T follicular helper cell (primary cell): Measurements from ENCODE around the gene ASB12.
"Not testable (repeated sequence)": the region's sequence is repeated elsewhere in the genome, so short reads cannot be mapped to it uniquely, and the experiment has no call there.

ENCODE experiments used
- DNase-seq: peaks from one replicate; pipeline ENCODE4 v3.0.0-alpha.2; 2020; ENCODE audit warnings: low read depth
- total RNA-seq, 2 experiments: gene quantifications; one replicate each; lab custom pipeline; 2026; lab: John Stamatoyannopoulos, UW

ASB12 gene, protein sequence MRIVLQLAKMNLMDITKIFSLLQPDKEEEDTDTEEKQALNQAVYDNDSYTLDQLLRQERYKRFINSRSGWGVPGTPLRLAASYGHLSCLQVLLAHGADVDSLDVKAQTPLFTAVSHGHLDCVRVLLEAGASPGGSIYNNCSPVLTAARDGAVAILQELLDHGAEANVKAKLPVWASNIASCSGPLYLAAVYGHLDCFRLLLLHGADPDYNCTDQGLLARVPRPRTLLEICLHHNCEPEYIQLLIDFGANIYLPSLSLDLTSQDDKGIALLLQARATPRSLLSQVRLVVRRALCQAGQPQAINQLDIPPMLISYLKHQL
- total RNA-seq, result 0 to 0.06 reads per million in 2 experiments

DNA sequence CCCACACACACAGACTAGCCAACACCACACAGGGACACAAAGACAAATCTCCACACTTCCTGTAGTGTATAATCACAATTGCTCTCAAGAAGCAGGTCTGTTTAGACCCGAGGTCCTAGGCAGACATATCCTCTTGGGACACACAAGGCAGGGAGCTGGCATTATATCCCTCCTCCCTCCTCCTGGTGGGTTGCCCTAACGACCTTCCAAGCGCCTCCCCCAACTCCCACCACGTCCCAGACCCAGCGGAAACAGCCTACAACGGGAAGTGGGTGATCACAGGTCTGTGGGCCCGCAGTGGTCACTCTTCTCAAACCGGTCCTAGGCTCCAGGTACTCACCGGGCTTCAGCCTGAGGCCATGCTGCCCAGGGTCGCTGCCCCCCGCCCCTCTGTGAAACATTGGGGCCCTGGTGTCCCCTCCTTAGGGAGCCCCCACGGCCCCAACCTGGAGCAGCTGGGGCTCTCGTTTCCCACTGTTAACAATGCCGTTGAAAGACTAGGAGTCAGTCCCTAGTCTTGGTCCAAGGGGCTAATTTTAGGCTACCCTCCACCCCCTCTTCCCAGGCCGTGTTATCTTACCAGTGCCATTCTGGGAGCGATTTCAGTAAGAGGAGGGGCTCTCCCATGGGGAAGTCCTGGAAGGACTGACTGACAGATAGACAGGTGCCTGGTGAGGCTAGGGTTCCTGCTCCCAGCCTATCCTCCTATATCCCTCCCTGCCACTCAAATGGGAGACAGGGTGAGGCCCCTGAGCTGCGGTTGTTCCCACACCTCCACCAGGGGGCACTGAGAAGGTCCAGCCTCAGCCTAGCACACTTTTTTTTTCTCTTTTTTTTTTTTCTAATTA lies at the start of gene ASB12:
ASB12 (minus strand) TSS at position 485 of the 848 bp plus-strand sequence. CDS start 4,957 bp downstream, outside the sequence.
- DNase-seq, result no peak

DNA sequence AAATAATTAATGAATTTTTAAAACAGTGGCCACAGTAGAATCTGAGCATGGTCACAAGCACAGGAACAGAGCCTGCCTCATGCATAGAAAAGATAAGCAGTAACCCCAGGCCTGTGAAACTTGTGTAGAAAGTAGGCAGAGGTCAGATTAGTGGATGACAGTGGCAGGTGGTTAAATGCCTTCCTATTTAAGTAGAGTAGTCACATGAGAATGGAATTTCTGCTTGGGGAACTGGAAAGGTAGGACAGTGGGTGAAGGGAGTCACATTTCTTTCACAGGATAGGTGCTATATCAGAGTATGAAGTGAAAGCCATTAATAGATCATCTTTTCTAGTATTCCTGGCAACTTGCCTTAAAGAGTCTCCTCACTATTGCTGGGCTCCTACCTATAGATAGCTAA lies 34.9 kb upstream of the ASB12 start:
- no peak for DNase-seq

DNA sequence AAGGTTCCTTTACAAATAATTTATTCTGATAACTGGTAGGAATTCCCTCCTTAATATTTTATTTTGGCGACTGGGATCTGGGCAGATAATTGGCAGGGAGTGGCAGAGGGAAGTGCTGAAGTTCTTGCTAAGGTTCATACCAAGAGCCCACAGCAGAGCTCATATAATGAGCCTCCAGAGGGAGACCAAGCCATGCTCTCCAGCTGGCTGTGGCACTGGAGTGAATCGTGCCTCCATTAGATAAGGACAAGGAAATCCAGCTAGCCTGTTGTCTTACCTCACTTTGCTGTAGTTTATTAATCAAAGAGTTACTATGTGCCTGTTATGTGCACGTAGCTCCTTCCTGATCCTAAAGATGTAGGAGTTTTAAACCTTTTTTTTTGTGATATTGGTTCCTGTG lies 1.3 kb downstream of the ASB12 start:
- DNase-seq, result no peak

DNA sequence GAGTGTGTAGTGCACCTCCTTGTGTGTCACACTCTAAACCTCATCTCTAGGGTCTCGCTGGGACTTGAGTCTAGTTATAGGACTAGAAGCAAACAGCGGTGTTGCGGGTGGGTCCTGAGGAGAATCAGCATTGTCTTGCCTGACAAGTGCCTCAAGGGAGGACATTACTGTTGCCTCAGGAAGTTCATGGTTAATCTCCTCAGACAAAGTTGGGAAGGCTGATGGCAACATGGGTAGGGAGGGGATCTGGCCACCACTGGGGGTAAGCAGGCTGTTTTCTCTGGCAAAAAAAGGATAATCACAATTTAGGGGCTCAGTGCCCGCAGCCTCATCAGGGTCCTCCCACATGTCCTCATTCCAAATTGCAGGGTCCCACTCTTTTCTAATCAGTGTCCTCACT lies 12.4 kb downstream of the ASB12 start:
- no peak for DNase-seq

DNA sequence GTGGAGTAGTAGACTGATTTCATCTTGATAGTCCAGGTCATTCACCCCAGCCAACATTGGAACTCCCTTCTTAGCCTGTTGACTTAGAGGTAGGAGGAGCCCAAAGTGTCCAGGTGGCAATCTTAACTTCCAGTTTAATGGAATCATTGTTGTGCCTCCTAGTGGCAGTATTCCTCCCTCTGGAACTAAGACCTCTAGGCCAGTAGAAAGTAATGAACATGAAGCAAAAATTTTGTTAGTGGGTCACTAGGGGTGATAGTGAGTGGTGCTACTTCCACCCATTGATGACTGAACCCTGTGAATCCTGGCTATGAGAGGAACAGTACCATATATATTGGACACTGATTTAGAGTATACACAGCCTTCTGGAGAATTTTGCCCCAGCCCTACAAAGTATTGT lies 16.4 kb downstream of the ASB12 start:
- not testable (repeated sequence) for DNase-seq

DNA sequence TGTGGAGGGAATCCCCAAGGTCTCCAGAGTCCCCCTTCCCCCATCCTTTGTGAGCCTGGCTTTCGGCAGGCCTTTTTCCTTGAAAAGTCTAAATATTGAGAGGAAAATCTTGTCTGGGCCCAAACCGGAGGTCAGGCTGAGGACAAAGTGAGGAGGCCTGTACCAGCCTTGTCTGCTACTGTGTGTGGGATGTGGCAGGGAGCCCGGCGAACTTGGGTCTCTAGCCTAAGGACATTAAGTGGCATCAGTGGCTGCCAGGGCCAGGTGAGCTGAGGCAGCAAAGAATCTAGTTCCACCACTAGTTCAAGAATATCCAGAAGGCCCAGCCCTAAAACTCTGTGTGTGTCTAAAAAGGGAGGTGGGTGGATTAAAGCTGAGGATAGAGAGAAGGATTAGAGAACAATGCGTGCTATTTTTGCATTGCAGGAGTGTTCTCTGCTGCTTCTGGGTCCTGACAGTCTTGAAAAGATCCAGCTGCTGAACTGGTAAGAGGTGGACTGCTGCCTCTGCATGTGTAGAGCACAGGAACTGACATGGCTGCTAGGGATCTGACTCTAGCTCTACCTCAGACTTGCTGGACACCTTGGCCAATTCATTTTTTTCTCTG lies 23.7 kb downstream of the ASB12 start:
- DNase-seq, result no peak

DNA sequence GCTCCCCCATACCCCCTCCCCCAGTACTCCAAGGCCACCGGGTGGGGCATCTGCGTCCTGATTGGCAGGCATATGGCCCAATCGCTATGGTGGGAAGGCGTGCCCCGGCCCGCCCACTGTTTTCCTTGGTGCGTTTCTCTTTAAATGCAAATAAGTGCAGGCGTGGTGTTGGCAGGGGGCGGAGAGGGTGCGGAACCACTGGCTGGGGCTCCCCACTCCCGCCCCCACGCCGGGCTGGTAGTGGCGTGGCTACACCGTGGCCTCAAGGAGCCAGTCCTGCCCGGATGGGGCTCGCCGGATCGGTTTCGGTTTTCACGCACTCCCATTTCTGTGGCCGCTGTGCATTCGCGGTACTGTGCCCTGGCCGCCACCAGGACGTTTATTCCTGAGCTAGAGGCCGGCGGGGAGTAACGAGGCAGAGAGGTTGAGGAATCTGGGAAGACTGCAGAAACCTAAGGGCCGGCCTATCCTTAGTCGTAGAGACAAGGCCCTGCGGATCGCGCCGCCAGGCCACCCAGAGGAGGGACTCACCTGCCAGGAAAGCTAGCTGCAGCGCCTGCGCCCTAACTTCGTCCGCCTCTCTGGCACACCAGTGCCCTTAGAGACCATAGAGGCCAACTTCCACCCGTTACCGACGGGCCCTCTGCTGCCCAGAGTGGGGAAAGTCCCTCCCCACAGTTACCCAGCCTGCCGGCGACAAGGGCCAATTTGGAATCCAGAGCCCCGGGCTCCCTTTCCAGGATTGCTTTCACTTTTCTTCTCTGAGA lies 24.5 kb downstream of the ASB12 start:
- peak; percentile 79 for DNase-seq

DNA sequence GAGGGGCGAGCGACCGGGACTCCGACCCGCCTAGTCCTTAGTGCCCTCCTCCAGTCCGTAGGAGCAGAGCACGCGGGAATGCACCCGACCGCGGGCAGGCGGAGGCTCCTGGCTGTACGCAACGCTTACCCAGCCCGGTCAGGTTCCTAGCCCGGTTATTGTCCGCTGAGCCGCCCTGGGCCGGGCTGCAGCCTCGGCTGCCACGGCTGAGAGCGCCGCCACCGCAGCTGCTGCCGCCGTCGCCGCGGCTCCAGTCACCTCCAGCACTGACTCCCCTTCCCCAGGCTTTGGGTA lies 25.0 kb downstream of the ASB12 start, which contains the start of gene AMER1:
AMER1 (minus strand) TSS at position 268 of the 294 bp plus-strand sequence. CDS start 12,422 bp downstream, outside the sequence.
- DNase-seq, result no peak

DNA sequence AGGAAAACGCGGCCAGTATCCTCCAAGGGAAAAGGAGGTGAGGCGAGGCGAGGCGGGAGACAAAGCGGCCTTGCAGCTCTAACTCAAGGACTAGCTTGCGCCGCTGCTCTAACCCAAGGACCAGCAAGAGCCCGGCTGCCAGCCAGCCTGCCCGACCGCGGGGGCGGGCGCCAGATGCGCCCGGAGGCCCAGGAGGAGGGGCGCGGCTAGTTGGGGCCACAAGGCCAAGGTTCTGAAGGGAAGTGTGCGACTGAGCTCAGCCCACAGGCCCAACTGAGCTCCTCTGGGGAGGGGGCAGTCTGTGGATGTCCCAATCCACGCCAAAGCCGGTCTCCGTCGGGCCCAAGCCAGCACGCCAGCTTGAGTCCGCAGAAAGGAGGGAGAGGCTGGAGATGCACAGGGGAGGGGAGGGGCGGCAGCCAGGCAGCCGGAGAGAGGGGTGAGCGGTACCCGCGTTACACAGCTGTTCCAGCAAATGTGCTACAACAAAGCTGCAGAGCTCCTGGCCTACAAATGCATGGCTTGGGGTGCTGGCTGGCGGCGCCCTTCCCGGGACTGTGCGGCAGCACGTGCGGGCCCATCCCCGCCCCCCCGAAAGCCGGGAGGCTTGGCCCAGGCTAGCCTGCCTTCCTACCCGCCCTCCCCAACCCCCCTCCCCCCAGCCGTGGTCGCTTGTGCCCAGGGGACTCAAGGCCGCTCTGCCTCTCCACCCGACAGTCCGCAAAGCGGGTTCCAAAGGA lies 25.5 kb downstream of the ASB12 start:
- DNase-seq, result no peak

DNA sequence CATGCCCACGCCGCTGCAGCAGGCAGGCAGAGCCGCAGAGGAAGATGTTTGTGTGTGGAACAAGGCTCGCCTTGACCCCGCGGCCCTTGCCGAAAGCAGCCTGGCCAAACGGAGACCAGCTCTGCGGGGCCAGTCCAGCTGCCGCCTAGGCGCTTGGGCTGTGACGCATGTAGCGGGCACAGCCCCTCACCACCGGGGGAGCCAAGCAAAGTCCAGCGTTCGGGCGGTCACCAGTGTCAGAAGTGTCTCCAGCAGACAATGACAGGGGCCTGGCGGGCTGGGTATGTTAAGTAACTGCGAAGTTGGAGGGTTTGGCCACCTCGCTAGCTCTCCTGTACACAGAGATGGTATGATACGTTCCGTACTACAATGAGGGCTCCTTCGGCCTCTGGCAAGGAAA lies 26.2 kb downstream of the ASB12 start:
- DNase-seq, result no peak

DNA sequence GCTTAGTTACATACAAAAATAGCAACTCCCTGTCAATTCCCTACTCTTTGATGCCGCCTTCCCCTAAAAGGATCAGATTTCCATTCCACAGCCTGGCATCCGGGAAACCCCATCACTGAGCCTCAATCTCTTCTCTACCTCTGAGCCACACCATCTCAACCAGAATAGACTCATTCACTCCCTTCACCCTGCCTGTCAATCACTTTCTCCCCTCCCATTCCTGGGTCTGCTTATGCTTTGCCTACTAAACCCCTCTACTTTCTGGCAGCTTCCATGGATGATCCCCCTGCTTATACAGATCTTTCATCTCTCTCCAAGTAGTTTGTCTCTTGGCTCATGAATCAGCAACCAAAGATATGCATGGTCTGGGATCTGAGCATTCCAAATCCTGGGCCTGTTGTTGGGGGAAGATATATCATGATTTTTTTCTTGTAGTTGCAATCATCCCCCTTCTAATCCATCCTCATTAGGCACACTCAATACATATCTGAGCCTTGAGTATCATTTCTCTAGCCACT lies 27.5 kb downstream of the ASB12 start:
- DNase-seq, result no peak

DNA sequence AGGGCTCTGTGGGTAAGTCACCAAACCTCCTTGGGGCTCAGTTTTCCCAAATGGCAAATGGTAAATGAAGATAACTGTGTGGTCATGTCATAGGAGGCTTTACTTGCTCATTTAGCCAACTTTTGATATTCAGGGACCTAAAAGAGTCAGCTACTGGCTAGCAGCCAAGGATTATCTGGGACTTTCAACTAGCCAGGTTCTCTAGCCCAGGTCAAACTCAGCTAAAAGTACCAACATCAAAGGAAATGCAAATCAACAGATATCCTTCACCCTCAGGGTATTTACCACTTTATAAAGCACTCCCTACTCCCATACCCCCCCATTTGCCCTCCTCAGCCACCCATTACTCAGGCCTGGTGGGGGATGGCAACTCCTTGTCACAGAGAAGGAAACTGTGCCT lies 32.4 kb downstream of the ASB12 start:
- DNase-seq, result no peak

DNA sequence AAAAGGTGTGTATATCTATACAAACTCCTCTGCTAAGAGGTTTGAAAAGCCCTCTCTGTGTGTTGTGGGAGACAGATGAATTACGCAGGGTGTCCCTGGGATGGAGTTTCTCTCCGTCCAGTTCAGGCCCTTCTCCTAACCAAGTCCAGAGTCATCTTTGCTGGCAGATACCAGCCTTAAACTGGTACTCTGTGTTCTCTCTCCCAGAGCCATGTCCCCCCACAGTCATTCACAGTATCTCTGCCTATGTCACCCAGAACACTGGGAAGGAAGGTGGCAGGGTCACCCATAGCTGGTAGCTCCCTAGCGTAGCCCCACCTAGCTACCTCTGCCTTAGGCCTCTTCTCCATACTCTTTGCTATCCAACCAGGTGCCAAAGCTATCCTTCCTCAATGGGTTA lies 33.8 kb downstream of the ASB12 start:
- DNase-seq, result no peak

DNA sequence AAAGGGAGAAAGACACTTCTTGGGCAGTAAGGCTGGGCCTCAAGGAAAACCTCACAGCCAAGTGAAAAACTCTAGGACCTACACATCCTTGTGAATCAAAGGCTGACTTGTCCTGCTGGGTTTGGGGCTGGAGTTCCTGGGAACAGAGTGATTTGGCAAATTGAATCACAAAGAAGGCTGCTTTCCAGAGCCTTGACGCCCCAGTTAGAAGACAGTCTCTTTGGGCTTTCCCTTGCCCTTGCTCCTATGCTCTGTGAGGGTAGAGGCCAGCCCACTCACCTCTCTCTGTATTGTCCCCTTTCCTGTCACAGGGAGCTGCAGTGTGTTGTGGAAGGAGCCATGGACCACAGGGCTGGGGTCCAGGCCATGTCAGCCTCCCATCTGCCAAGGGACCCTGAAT lies 34.5 kb downstream of the ASB12 start:
- DNase-seq, result no peak

DNA sequence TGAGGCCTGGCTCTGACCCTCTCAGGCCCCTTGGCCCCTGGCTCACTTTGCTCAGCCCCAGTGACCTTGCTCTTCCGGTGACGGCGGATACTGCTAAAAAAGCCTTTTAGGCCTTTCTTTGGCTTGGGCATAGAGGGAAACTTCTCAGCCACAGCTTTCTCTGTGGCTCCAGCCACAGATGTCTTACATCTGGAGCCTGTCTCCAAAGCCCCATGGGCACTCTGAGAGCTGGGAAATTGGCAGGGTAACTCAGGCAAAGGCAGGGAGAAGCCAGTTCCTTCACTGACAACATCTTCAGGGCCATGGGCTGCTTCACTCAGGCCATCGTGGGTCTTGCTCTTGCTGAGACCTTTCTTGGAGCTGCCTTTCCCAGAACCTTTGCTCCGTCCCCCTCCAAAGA lies 37.7 kb downstream of the ASB12 start:
- DNase-seq, result no peak

DNA sequence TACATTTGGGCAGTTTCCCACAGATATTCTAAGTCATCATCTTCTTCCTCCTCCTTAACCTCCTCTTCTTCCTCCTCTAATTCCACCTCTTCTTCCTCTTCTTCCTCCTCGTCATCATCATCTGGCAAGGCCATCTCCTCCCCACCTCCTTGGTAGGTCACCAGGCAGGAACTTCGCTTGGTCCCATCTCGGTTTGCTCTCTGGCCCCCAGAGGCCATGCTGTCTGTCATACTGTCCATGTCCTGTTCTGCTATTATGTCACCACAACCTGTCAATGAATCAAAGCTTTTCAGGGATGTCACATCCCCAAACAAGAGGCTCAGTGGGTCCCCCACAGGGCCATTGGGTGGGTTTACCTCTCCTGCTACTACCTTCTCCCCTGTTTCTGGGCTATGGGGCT lies 38.4 kb downstream of the ASB12 start:
- no peak for DNase-seq

DNA sequence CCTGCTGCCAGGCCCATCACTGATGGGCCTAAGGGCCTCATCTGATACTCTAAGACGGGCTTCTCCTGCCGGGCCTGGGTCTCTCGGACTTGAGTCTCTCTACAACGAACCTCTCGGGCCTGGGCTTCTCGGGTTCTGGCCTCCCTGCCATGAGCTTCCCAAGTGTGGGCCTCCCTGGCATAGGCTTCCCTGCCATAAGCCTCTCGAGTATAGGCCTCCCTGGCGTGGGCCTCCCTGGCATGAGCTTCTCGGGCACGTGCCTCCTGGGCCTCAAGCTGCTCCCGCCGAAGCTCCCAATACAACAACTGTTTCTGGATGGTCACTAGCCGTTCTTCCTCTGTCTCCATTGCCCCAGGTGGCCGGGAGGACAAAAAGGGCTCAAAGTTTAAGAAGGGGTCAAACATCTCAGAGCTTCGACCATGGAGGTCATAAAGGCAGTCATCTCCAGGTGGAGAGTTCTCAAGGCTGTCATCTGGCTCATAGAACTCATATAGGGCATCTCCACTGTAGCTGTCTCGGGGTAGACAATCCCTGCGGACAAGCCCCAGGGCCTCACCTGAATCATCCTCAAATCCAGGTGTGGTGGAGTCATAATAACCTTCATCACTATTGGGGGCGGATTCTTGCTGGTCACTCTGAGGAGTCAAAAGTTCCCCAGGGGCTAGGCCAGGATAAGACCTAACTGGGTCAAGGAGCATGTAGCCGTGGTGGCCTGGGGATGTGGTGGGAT lies 39.0 kb downstream of the ASB12 start:
- no peak for DNase-seq

DNA sequence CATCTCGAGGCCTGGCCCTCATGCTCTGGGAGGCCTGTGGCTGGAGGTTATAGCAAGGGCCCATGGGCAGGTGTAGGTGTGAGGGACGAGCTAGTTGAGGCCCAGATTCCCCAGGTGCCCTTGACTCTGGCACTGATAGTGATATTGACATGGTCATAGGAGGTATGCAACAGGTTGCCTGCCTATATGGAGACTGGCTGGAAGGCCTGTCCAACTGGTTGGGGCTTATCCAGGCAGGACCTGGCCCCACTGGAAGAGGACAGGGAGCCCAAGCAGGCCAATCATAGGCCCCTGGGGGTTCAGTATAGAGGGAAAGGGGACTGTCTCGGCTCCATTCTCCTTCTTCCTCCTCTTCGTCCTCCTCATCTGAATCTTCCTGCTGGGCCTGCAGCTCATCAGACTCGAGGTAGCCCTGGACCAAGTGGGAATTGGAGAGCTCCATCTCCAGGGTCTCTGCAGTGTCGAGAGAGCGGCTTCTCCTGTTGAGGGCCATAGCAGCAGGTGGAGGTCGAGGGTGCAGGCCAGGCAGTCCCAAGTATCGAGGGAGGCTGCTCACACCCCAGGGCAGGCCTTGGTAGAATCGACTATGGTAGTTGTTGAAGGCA lies 40.2 kb downstream of the ASB12 start:
- DNase-seq, result no peak

DNA sequence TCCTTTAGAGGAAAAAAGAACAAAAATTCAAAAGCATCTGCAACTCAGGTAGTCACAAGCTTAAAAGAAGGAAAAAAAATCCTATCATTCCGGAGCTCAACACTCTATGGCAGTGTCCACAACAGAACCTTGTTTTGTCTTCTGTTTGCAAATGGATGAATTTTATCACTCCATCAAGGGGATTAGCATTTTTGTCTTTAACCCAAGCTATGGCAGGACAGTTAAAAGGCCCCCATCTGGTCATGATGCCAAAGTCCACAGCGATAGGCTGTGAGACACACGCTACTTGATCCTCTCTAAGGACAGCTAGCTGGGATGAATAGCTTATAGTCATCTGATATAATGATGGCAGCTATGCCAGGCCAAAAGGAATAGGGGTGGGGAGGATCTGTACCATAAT lies 41.5 kb downstream of the ASB12 start:
- no peak for DNase-seq

DNA sequence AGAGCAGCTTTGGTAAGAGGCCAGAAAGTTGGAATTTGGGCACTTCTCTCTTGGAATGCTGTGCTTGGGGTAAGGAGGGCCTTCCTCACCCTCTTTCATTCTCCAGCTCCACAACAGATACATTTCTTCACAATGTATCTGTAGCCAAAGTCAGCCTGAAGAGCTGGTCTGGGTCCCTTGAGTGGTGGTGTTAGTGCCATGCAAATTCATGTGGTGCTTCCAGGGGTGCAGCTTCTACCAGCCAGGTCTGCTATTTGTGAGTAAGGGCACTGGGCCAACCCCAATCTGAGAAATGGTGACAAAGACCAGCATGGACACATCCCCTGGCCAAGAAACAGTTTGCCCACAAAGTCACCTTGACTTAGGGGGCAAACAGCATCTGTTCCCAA lies 42.7 kb downstream of the ASB12 start:
- DNase-seq, result no peak
